Liver (tissue), 9 donors: ENCODE results near the gene RAB31. TPM values are rescaled to one million over a fixed set of nuclear protein-coding genes. Genes with fewer than 3 reads are reported as not detected.

ENCODE experiments used
- DNase-seq: peaks from one replicate; pipeline ENCODE4 v3.0.0-alpha.2; 2017; ENCODE audit warnings: low spot score
- H3K27ac ChIP-seq, 2 donors: one replicate each; pipeline ENCODE4 v1.7.0; 2013; ENCODE audit warnings: inconsistent platforms in 2 of 2, low read length in 2 of 2, control low read depth in 1 of 2, low read depth in 1 of 2, mild to moderate bottlenecking in 1 of 2
- H3K27me3 ChIP-seq, 4 donors: one replicate each; pipeline versions ENCODE4 v1.6.1 to v1.7.0; 2013; ENCODE audit warnings: low read length in 3 of 4, inconsistent platforms in 1 of 4, mild to moderate bottlenecking in 1 of 4, moderate library complexity in 1 of 4; ENCODE audit not compliant: control insufficient read depth in 4 of 4, insufficient read depth in 4 of 4
- H3K36me3 ChIP-seq, 4 donors: one replicate each; pipeline versions ENCODE4 v1.6.1 to v1.7.0; 2013; ENCODE audit warnings: low read length in 3 of 4, mild to moderate bottlenecking in 3 of 4, low read depth in 1 of 4, moderate library complexity in 1 of 4; ENCODE audit not compliant: control insufficient read depth in 4 of 4, insufficient read depth in 3 of 4
- H3K4me1 ChIP-seq, 4 donors: one replicate each; pipeline versions ENCODE4 v1.6.1 to v1.7.0; 2013; ENCODE audit warnings: low read length in 3 of 4, mild to moderate bottlenecking in 3 of 4, moderate library complexity in 1 of 4; ENCODE audit not compliant: control insufficient read depth in 4 of 4, insufficient read depth in 4 of 4
- H3K4me3 ChIP-seq, 3 donors: one replicate each; pipeline versions ENCODE4 v1.6.1 to v1.7.0; 2013; ENCODE audit warnings: low read length in 3 of 3, control low read depth in 1 of 3, low read depth in 1 of 3, mild to moderate bottlenecking in 1 of 3
- H3K9ac ChIP-seq, 2 donors: one replicate each; pipeline ENCODE4 v1.7.0; 2013; ENCODE audit warnings: low read length in 2 of 2, mild to moderate bottlenecking in 2 of 2, moderate library complexity in 2 of 2, control low read depth in 1 of 2, low read depth in 1 of 2
- H3K9me3 ChIP-seq, 4 donors: one replicate each; pipeline versions ENCODE4 v1.6.1 to v1.7.0; 2013; ENCODE audit warnings: low read length in 3 of 4; ENCODE audit not compliant: control insufficient read depth in 4 of 4
- CTCF ChIP-seq: fragments of 150-350 bp; IDR thresholded peaks from 2 replicates; pipeline ENCODE4 v1.5.1; 2017; ENCODE audit warnings: improper control_type of control experiment, low read depth, low read length; ENCODE audit not compliant: missing input control
- EGR1 ChIP-seq, 2 donors: IDR thresholded peaks; 2 replicates each; pipeline ENCODE4 v1.6.1; 2016 to 2018; ENCODE audit warnings: antibody characterized with exemption in 2 of 2, low read depth in 2 of 2
- FOXA1 ChIP-seq: IDR thresholded peaks from 2 replicates; pipeline ENCODE4 v1.6.1; 2016; ENCODE audit warnings: antibody characterized with exemption
- FOXA2 ChIP-seq: IDR thresholded peaks from 2 replicates; pipeline ENCODE4 v1.6.1; 2016; ENCODE audit warnings: antibody characterized with exemption
- GABPA ChIP-seq, 2 donors: IDR thresholded peaks in 1 of 2; conservative IDR thresholded peaks in 1 of 2; 2 replicates each; pipeline ENCODE4 v1.6.1; 2016; ENCODE audit warnings: antibody characterized with exemption in 2 of 2, mild to moderate bottlenecking in 1 of 2, moderate library complexity in 1 of 2
- HNF4A ChIP-seq, 2 donors: conservative IDR thresholded peaks; 2 replicates each; pipeline ENCODE4 v1.6.1; 2016; ENCODE audit warnings: antibody characterized with exemption in 2 of 2, mild to moderate bottlenecking in 2 of 2
- HNF4G ChIP-seq: IDR thresholded peaks from 2 replicates; pipeline ENCODE4 v1.6.1; 2016; ENCODE audit warnings: antibody characterized with exemption
- JUND ChIP-seq, 2 donors: IDR thresholded peaks; 2 replicates each; pipeline ENCODE4 v1.6.1; 2016; ENCODE audit warnings: antibody characterized with exemption in 2 of 2
- NR2F2 ChIP-seq: IDR thresholded peaks from 2 replicates; pipeline ENCODE4 v1.6.1; 2016; ENCODE audit warnings: antibody characterized with exemption
- RAD21 ChIP-seq, 2 donors: IDR thresholded peaks; 2 replicates each; pipeline ENCODE4 v1.6.1; 2016; ENCODE audit warnings: antibody characterized with exemption in 2 of 2, mild to moderate bottlenecking in 2 of 2
- REST ChIP-seq: IDR thresholded peaks from 2 replicates; pipeline ENCODE4 v1.6.1; 2016; ENCODE audit warnings: antibody characterized with exemption, mild to moderate bottlenecking
- RXRA ChIP-seq, 2 donors: IDR thresholded peaks; 2 replicates each; pipeline ENCODE4 v1.6.1; 2017 to 2018; ENCODE audit warnings: antibody characterized with exemption in 2 of 2, mild to moderate bottlenecking in 1 of 2
- SP1 ChIP-seq: IDR thresholded peaks from 2 replicates; pipeline ENCODE4 v1.6.1; 2018; ENCODE audit warnings: antibody characterized with exemption, mild to moderate bottlenecking
- TAF1 ChIP-seq: conservative IDR thresholded peaks from 2 replicates; pipeline ENCODE4 v1.6.1; 2016; ENCODE audit warnings: antibody characterized with exemption, mild to moderate bottlenecking
- YY1 ChIP-seq: IDR thresholded peaks from 2 replicates; pipeline ENCODE4 v1.6.1; 2016; ENCODE audit warnings: antibody characterized with exemption, mild to moderate bottlenecking
- WGBS: extraction: QIAGEN DNeasy Blood & Tissue Kit; methylation state at CpG from one replicate; pipeline ENCODE4 v1.1.7; 2013; 5-methylcytosine and 5-hydroxymethylcytosine counted together
- polyA plus RNA-seq, 2 donors: library from polyadenylated mRNA; stranded (reverse) in 1 of 2; unstranded in 1 of 2; fragments of 200-250 nt in 1 of 2; fragments of >200 nt in 1 of 2; fragmentation: Nextera tagmentation in 1 of 2; extraction: Ambion mirVana in 1 of 2; gene quantifications; one replicate each; pipeline versions ENCODE4 v1.2.1 to v1.2.3, GENCODE V29; 2013 to 2015
- total RNA-seq, 2 donors: library from RNA; depleted of rRNA; stranded (reverse); fragments of >200 nt; gene quantifications; one replicate each; pipeline ENCODE4 v1.2.3, GENCODE V29; 2014
- TF ChIP-seq, protein P1 (sequence below): IDR thresholded peaks from 2 replicates; pipeline ENCODE4 v1.6.1; 2016; ENCODE audit warnings: antibody characterized with exemption
- donor health status: healthy.
- donor health status: healthy.
- donor health status: healthy.
- donor health status: healthy.
- donor health status: healthy.

RAB31 gene
- total and polyA plus RNA-seq, 4 donors = 3.6 to 12.8 (median 9.7) TPM

DNA sequence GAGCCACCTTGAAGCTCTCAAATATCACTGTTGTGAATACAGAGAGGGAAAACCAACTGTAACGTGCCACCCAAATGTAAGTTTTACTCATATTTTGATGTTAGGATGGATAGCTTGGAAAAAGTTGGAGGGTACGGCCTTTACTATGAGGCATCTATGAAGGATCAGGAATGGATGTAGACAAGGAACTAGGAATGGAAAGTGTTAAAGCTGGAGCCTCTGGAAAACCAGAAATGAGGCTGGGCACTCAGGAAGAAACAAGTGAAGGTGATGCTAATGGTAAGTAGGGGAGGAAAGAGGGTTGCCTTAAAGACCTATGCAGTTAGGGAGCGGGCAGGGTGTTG, 177.9 kb downstream of the RAB31 start:
- H3K36me3 ChIP-seq = no peaks in the 10 kb centered on the region
- 95% methylated on average over 3 of the region's 3 CpGs for WGBS
- TF ChIP-seq TAF1 (no peak), FOXA2 (no peak)
- no peak overlapping the region for H3K27ac ChIP-seq
- H3K4me1 ChIP-seq = no peaks in the 10 kb centered on the region
- no peak overlapping the region for H3K9ac ChIP-seq
- no peak overlapping the region for H3K4me3 ChIP-seq
- no peaks in the 10 kb centered on the region for H3K9me3 ChIP-seq
- DNase-seq = no peak
- no peaks in the 10 kb centered on the region for H3K27me3 ChIP-seq

DNA sequence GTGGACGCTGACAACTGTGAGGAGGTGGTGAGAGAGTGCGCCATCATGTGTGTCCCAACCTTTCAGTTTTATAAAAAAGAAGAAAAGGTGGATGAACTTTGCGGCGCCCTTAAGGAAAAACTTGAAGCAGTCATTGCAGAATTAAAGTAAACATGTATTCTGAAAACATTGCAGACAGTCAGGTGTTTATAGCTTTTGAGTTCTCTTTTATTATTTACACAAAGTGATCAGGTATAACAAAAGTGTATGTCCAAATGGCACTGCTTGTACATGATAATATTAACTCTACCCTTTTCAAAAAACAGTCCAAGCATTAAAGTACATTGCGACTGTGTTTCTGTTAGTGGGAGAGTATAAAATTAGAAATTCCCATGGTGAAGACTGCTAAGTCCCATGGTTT, 179.9 kb downstream of the RAB31 start:
- Histone ChIP-seq H3K9me3 (no peaks in the 10 kb centered on the region), H3K4me3 (no peak overlapping the region), H3K9ac (no peak overlapping the region), H3K27ac (no peak overlapping the region), H3K27me3 (no peaks in the 10 kb centered on the region), H3K36me3 (no peaks in the 10 kb centered on the region), H3K4me1 (no peaks in the 10 kb centered on the region)
- TF ChIP-seq FOXA2 (no peak), RXRA (IDR thresholded peaks at IDR 0.05) (no peak), NR2F2 (no peak), JUND (IDR thresholded peaks at IDR 0.05) (no peak), HNF4G (no peak), CTCF (no peak), RAD21 (IDR thresholded peaks at IDR 0.05) (no peak), REST (no peak), EGR1 (IDR thresholded peaks at IDR 0.05; ENCODE audit: low read depth in 2 of 2) (no peak), YY1 (no peak), TAF1 (no peak), FOXA1 (no peak), GABPA (IDR thresholded peaks at IDR 0.05 in 1 of 2, conservative IDR thresholded peaks at IDR 0.05 in 1 of 2) (no peak), SP1 (no peak), HNF4A (conservative IDR thresholded peaks at IDR 0.05) (no peak)
- TF ChIP-seq, protein P1, sequence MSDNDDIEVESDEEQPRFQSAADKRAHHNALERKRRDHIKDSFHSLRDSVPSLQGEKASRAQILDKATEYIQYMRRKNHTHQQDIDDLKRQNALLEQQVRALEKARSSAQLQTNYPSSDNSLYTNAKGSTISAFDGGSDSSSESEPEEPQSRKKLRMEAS = no peak
- 96% methylated on average over 5 of the region's 5 CpGs for WGBS
- DNase-seq = no peak
